ENCODE data around the gene BCL2L11.

BCL2L11 gene

GRCh38 chr2:111118981-111119821, 1.5 kb upstream of the BCL2L11 start:
- Histone ChIP-seq H3K27me3 (ENCODE audit: control insufficient read depth, insufficient read depth, low read length) (peaks cover 19% of the 10 kb centered on the region), H3K4me1 (ENCODE audit: control insufficient read depth, insufficient read depth, low read length) (peaks cover 22% of the 10 kb centered on the region), H3K4me3 (ENCODE audit: low read length) (no peak overlapping the region), H3K9me3 (replicated peaks; ENCODE audit: low read length) (no peaks in the 10 kb centered on the region), H3K4me2 (ENCODE audit: low read length) (no peak overlapping the region), H3K9ac (ENCODE audit: low read depth, low read length) (no peak overlapping the region), H3K36me3 (ENCODE audit: insufficient read depth, low read length) (no peaks in the 10 kb centered on the region)

DNA sequence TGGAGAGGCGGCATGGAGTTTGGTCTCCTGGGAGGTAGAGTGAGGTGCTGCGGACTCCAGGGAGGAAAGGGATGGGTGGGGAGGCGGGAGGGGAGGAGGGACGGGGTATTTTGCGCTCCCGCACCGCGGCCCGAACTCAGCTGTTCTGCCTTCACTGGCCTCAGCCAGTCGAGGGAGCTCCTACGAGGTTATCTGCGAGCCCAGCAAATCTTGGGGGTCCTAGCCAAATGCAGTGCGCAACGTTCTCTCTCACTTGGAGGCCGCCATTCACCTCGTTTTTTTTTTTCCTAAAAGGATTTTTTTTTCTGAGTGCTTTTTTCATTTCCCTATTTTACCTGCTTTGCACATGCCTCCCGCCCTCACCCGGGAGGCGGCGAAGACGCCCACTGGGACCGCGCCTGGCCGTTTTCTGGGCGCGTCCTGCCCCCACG, 877 bp upstream of the BCL2L11 start:
- Histone ChIP-seq H3K9me3 (replicated peaks; ENCODE audit: low read length) (no peaks in the 10 kb centered on the region), H3K36me3 (ENCODE audit: insufficient read depth, low read length) (no peaks in the 10 kb centered on the region), H3K4me2 (ENCODE audit: low read length) (peak overlapping the region; percentile 100), H3K27me3 (ENCODE audit: control insufficient read depth, insufficient read depth, low read length) (peaks cover 14% of the 10 kb centered on the region), H3K9ac (ENCODE audit: low read depth, low read length) (no peak overlapping the region), H3K4me1 (ENCODE audit: control insufficient read depth, insufficient read depth, low read length) (peaks cover 22% of the 10 kb centered on the region), H3K4me3 (ENCODE audit: low read length) (peak overlapping the region; percentile 77)

DNA sequence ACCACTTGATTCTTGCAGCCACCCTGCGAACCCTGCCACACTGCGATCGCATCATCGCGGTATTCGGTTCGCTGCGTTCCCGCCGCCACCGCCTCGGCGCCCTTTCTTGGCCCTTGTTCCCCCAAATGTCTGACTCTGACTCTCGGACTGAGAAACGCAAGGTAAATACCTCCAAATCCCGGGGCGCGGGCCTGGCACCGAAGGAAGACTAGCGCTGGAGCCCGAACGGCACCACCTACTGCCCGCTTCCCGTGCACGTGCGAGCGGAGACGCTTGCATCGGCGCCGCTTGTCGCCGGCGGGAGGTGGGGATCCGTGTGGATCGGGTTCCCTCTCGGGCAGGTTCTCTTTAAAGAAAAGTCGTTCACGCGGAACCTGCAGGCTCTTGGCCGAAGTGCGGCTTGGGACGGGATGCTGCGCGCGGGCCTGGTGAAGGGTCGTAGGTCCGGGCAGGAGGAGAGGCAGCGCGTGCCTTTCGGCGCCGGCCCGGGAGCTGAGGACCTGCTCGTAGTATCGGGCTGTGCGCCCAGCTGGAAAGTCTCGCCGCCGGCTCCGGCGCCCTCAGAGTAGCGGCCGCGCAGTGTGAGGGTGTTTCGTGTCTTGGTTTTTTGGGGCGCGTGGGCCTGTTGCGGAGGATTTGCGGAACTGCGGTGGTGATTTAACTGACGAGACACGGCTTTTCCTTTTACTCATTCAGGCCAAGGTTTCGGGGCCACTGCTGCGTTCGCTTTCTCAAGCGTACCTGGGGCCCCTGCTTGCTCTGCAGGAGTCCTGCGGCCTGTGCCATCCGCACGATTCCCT, 514 bp downstream of the BCL2L11 start:
- Histone ChIP-seq H3K4me1 (ENCODE audit: control insufficient read depth, insufficient read depth, low read length) (peaks cover 22% of the 10 kb centered on the region), H3K9ac (ENCODE audit: low read depth, low read length) (peak overlapping the region; percentile 58), H3K27me3 (ENCODE audit: control insufficient read depth, insufficient read depth, low read length) (peaks cover 3% of the 10 kb centered on the region), H3K4me3 (ENCODE audit: low read length) (peak overlapping the region; percentile 77), H3K36me3 (ENCODE audit: insufficient read depth, low read length) (no peaks in the 10 kb centered on the region), H3K4me2 (ENCODE audit: low read length) (peak overlapping the region; percentile 100), H3K9me3 (replicated peaks; ENCODE audit: low read length) (no peaks in the 10 kb centered on the region)

DNA sequence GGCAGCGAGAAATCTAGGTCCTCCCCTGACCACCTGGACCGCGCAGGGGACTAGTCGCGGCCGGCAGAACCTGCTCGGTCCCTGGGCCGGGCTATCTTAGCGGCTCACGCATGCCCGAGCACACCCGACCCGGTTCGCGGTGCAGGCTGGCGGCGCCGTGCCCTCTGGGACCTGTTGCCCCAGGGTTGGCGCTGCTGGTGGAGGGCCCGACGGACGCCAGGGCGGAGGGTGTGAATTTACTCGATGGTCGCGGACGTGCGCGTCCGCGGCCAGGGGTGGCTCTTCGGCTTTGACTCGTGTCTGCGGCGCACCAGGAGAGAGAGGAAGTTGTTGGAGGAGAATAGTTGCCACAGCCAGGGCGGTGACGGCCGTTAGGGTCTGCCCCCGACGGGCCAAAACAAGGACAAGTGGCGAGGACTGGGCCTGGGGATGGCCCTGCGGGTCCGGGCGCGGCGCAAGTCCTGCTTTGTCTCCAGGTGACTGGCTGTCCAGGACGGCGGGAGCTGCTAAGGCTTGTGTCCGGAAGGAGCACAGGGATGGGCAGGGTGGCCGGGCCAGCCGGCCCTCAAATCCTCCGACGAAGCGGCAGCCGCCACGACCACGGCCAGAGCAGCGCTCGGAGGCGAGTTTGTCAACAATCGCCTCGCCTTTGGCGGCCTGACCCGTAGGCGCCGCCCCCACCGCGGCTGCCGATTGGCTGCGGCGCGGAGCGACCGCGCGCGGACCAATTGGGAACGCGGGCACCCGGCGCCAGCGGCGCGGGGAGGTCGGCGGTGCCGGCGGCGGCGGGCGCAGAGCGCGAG, 1.3 kb downstream of the BCL2L11 start:
- Histone ChIP-seq H3K4me2 (ENCODE audit: low read length) (peak overlapping the region; percentile 100), H3K4me3 (ENCODE audit: low read length) (peak overlapping the region; percentile 77), H3K36me3 (ENCODE audit: insufficient read depth, low read length) (no peaks in the 10 kb centered on the region), H3K9ac (ENCODE audit: low read depth, low read length) (peak overlapping the region; percentile 74), H3K4me1 (ENCODE audit: control insufficient read depth, insufficient read depth, low read length) (peaks cover 22% of the 10 kb centered on the region), H3K9me3 (replicated peaks; ENCODE audit: low read length) (no peaks in the 10 kb centered on the region), H3K27me3 (ENCODE audit: control insufficient read depth, insufficient read depth, low read length) (no peaks in the 10 kb centered on the region)

GRCh38 chr2:111122631-111123421, 2.1 kb downstream of the BCL2L11 start:
- Histone ChIP-seq H3K9me3 (replicated peaks; ENCODE audit: low read length) (no peaks in the 10 kb centered on the region), H3K4me2 (ENCODE audit: low read length) (peak overlapping the region; percentile 100), H3K4me1 (ENCODE audit: control insufficient read depth, insufficient read depth, low read length) (peaks cover 15% of the 10 kb centered on the region), H3K36me3 (ENCODE audit: insufficient read depth, low read length) (no peaks in the 10 kb centered on the region), H3K9ac (ENCODE audit: low read depth, low read length) (peak overlapping the region; percentile 74), H3K27me3 (ENCODE audit: control insufficient read depth, insufficient read depth, low read length) (no peaks in the 10 kb centered on the region), H3K4me3 (ENCODE audit: low read length) (peak overlapping the region; percentile 77)

GRCh38 chr2:111123751-111124150, 3.0 kb downstream of the BCL2L11 start:
- Histone ChIP-seq H3K4me2 (ENCODE audit: low read length) (no peak overlapping the region), H3K4me3 (ENCODE audit: low read length) (no peak overlapping the region), H3K9me3 (replicated peaks; ENCODE audit: low read length) (no peaks in the 10 kb centered on the region), H3K9ac (ENCODE audit: low read depth, low read length) (no peak overlapping the region), H3K27me3 (ENCODE audit: control insufficient read depth, insufficient read depth, low read length) (no peaks in the 10 kb centered on the region), H3K4me1 (ENCODE audit: control insufficient read depth, insufficient read depth, low read length) (peaks cover 13% of the 10 kb centered on the region), H3K36me3 (ENCODE audit: insufficient read depth, low read length) (no peaks in the 10 kb centered on the region)

DNA sequence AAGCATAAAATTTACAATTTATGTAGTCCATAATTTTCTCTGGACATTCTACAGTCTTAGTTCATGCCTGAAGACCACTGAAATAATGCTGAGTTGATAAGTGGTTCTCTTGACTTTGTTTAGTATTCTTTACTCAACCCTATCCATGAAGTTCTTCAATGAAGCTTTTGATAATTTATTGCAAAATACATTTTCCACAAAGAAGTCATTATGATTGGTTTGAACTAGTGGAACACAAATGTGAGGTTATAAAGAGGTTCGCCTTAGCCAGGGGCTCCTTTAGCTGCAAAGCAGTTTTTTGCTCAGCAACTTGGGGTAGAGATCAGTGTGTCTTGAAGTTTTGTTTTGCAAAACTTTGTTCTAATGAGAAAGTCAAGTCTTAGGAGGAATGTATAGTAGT, 5.9 kb downstream of the BCL2L11 start:
- Histone ChIP-seq H3K36me3 (ENCODE audit: insufficient read depth, low read length) (no peaks in the 10 kb centered on the region), H3K4me2 (ENCODE audit: low read length) (no peak overlapping the region), H3K4me1 (ENCODE audit: control insufficient read depth, insufficient read depth, low read length) (peaks cover 6% of the 10 kb centered on the region), H3K9ac (ENCODE audit: low read depth, low read length) (no peak overlapping the region), H3K27me3 (ENCODE audit: control insufficient read depth, insufficient read depth, low read length) (no peaks in the 10 kb centered on the region), H3K9me3 (replicated peaks; ENCODE audit: low read length) (no peaks in the 10 kb centered on the region), H3K4me3 (ENCODE audit: low read length) (no peak overlapping the region)

GRCh38 chr2:111127351-111127750, 6.6 kb downstream of the BCL2L11 start:
- H3K4me2 ChIP-seq (ENCODE audit: low read length) = no peak overlapping the region
- H3K9ac ChIP-seq (ENCODE audit: low read depth, low read length) = no peak overlapping the region
- H3K36me3 ChIP-seq (ENCODE audit: insufficient read depth, low read length) = no peaks in the 10 kb centered on the region
- H3K4me3 ChIP-seq (ENCODE audit: low read length) = no peak overlapping the region
- no peaks in the 10 kb centered on the region for H3K4me1 ChIP-seq (ENCODE audit: control insufficient read depth, insufficient read depth, low read length)
- no peaks in the 10 kb centered on the region for H3K9me3 ChIP-seq (replicated peaks; ENCODE audit: low read length)
- H3K27me3 ChIP-seq (ENCODE audit: control insufficient read depth, insufficient read depth, low read length) = no peaks in the 10 kb centered on the region

DNA sequence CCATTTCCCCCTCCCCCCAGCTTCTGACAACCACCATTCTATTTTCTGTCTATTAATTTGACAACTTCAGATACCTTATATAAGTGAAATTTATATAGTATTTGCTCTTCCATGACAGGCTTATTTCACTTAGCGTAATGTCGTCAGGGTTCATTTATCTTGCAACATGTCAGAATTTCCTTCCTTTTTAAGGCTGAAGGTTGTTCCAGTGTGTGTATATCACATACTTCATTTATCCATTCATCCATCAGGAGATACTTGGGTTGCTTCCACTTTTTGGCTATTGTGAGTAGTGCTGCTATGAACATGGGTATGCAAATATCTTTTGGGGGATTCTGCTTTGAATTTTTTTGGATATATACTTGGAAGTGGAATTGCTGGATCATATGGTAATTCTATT, 7.4 kb downstream of the BCL2L11 start:
- no peaks in the 10 kb centered on the region for H3K9me3 ChIP-seq (replicated peaks; ENCODE audit: low read length)
- H3K36me3 ChIP-seq (ENCODE audit: insufficient read depth, low read length) = no peaks in the 10 kb centered on the region
- no peak overlapping the region for H3K4me2 ChIP-seq (ENCODE audit: low read length)
- H3K9ac ChIP-seq (ENCODE audit: low read depth, low read length) = no peak overlapping the region
- H3K4me3 ChIP-seq (ENCODE audit: low read length) = no peak overlapping the region
- H3K4me1 ChIP-seq (ENCODE audit: control insufficient read depth, insufficient read depth, low read length) = no peaks in the 10 kb centered on the region
- H3K27me3 ChIP-seq (ENCODE audit: control insufficient read depth, insufficient read depth, low read length) = no peaks in the 10 kb centered on the region

- Histone ChIP-seq H3K36me3 (ENCODE audit: insufficient read depth, low read length) (no peaks in the 10 kb centered on the region), H3K4me1 (ENCODE audit: control insufficient read depth, insufficient read depth, low read length) (no peaks in the 10 kb centered on the region), H3K4me2 (ENCODE audit: low read length) (no peak overlapping the region), H3K9ac (ENCODE audit: low read depth, low read length) (no peak overlapping the region), H3K4me3 (ENCODE audit: low read length) (no peak overlapping the region), H3K27me3 (ENCODE audit: control insufficient read depth, insufficient read depth, low read length) (no peaks in the 10 kb centered on the region), H3K9me3 (replicated peaks; ENCODE audit: low read length) (no peaks in the 10 kb centered on the region)
These were observed 12.9 kb downstream of the BCL2L11 start for GRCh38 chr2:111133603-111134002.

Data from skeletal muscle satellite cell (primary cell).